ENCODE results near the gene DRAXIN.

The DRAXIN gene

DNA sequence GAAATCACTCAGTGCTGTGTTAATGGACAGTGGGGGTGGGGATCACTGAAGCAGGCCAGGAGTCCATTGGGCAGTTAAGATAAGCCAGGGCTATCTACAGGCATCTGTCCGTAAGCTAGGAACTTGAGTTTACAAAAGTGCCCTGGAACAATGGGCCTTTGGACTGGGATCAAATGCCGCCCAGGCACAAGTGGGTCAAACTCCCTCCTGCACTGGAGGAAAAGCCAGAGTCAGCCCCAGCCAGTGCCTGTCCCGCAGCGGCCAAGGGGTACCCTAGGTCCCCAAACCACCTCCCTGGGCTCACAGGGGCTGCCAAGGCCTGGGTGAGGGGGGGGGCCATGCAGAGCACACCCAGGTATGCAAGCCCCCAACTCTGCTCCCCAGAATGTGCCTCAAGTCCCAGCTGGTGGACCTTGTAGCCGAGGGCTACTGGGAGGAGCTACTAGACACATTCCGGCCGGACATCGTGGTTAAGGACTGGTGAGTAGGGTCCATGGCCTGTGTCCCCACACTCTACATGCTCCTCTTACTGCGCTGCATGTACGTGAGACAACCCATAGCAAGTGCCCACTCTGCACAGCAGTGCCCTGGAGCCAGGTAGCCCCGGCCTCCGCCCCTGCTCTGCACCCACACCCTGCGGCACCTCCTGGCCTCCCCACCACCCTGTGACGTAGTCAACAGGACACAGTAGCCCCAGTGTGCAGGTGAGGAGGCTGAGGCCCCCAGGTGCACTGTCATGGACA, 19.8 kb upstream of the DRAXIN start:
- Histone ChIP-seq H4K20me1 (ENCODE audit: insufficient read depth, low read length) (no peaks in the 10 kb centered on the region), H3K4me3 (ENCODE audit: low read depth, low read length, poor library complexity, severe bottlenecking) (no peak overlapping the region), H3K4me1 (ENCODE audit: insufficient read depth, low read length, severe bottlenecking) (no peaks in the 10 kb centered on the region), H3K9me2 (ENCODE audit: low read depth, low read length) (no peaks in the 10 kb centered on the region), H3K79me2 (ENCODE audit: insufficient read depth, low read length) (no peaks in the 10 kb centered on the region), H3K27ac (ENCODE audit: low read depth, low read length, poor library complexity, severe bottlenecking) (no peak overlapping the region), H3K9ac (ENCODE audit: low read length) (no peak overlapping the region), H3K4me2 (ENCODE audit: low read length) (no peak overlapping the region), H3K36me3 (ENCODE audit: insufficient read depth, low read length) (peaks cover 28% of the 10 kb centered on the region), H2AFZ (ENCODE audit: low read length) (no peak overlapping the region), H3K27me3 (ENCODE audit: insufficient read depth, low read length) (no peaks in the 10 kb centered on the region), H3F3A (ENCODE audit: insufficient read depth, low read length) (no peaks in the 10 kb centered on the region), H3K9me3 (ENCODE audit: low read length) (no peaks in the 10 kb centered on the region)
- TF ChIP-seq EZH2 (IDR thresholded peaks at IDR 0.05; ENCODE audit: borderline replicate concordance, low read length) (no peak), CTCF (IDR thresholded peaks at IDR 0.05; ENCODE audit: low read length) (no peak)

DNA sequence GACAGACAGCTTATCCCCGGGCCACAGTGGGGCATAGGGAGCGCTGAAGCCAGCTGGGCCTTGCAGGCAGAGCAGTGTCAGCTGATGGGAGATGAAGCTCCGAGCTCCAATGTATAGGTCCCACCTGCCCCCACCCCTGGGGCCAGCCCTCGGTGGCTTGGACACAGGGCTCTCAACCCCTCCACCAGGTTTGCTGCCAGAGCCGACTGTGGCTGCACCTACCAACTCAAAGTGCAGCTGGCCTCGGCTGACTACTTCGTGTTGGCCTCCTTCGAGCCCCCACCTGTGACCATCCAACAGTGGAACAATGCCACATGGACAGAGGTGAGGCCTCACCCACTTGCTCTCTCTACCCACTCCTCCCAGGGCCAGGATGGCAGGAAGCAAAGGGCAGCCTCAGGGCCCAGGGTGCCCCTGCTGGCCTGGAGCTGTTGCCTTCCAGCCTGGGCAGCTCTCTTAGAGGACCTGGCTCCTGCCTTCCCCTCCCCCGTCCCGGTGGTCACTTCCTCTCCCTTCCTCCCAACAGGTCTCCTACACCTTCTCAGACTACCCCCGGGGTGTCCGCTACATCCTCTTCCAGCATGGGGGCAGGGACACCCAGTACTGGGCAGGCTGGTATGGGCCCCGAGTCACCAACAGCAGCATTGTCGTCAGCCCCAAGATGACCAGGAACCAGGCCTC, 18.3 kb upstream of the DRAXIN start:
- no peak overlapping the region for H3K27ac ChIP-seq (ENCODE audit: low read depth, low read length, poor library complexity, severe bottlenecking)
- H3K4me1 ChIP-seq (ENCODE audit: insufficient read depth, low read length, severe bottlenecking): no peaks in the 10 kb centered on the region
- no peaks in the 10 kb centered on the region for H3K9me3 ChIP-seq (ENCODE audit: low read length)
- TF ChIP-seq CTCF (IDR thresholded peaks at IDR 0.05; ENCODE audit: low read length) (no peak), EZH2 (IDR thresholded peaks at IDR 0.05; ENCODE audit: borderline replicate concordance, low read length) (no peak)
- no peaks in the 10 kb centered on the region for H3F3A ChIP-seq (ENCODE audit: insufficient read depth, low read length)
- H4K20me1 ChIP-seq (ENCODE audit: insufficient read depth, low read length): no peaks in the 10 kb centered on the region
- peaks cover 28% of the 10 kb centered on the region for H3K36me3 ChIP-seq (ENCODE audit: insufficient read depth, low read length)
- no peak overlapping the region for H3K4me3 ChIP-seq (ENCODE audit: low read depth, low read length, poor library complexity, severe bottlenecking)
- no peak overlapping the region for H3K4me2 ChIP-seq (ENCODE audit: low read length)
- no peak overlapping the region for H2AFZ ChIP-seq (ENCODE audit: low read length)
- no peaks in the 10 kb centered on the region for H3K9me2 ChIP-seq (ENCODE audit: low read depth, low read length)
- no peaks in the 10 kb centered on the region for H3K27me3 ChIP-seq (ENCODE audit: insufficient read depth, low read length)
- no peaks in the 10 kb centered on the region for H3K79me2 ChIP-seq (ENCODE audit: insufficient read depth, low read length)
- no peak overlapping the region for H3K9ac ChIP-seq (ENCODE audit: low read length)

DNA sequence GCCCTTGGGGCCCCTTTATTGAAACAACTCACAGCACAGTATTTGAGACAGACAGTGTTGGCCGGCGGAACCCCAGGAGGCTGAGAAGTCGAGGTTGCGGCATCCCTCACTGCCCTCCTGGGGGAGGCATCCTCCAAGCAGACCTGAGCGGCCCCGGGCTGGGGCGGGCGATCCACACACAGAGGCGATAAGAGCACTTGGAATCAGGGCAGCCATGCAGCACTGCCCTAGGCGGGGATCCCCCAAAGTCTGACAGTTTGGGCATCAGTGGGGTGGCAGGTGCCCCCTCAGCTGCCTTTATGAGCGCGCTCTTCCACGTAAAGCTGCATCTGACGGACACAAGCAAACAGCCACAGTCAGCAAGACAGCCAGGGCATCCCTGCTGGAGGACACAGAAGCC, 17.0 kb upstream of the DRAXIN start:
- no peaks in the 10 kb centered on the region for H3K27me3 ChIP-seq (ENCODE audit: insufficient read depth, low read length)
- H3K9me2 ChIP-seq (ENCODE audit: low read depth, low read length): no peaks in the 10 kb centered on the region
- H3K9ac ChIP-seq (ENCODE audit: low read length): no peak overlapping the region
- H2AFZ ChIP-seq (ENCODE audit: low read length): no peak overlapping the region
- no peaks in the 10 kb centered on the region for H3K4me1 ChIP-seq (ENCODE audit: insufficient read depth, low read length, severe bottlenecking)
- H3K4me2 ChIP-seq (ENCODE audit: low read length): no peak overlapping the region
- no peaks in the 10 kb centered on the region for H3K9me3 ChIP-seq (ENCODE audit: low read length)
- no peaks in the 10 kb centered on the region for H3F3A ChIP-seq (ENCODE audit: insufficient read depth, low read length)
- no peak overlapping the region for H3K4me3 ChIP-seq (ENCODE audit: low read depth, low read length, poor library complexity, severe bottlenecking)
- no peak overlapping the region for H3K27ac ChIP-seq (ENCODE audit: low read depth, low read length, poor library complexity, severe bottlenecking)
- no peaks in the 10 kb centered on the region for H3K79me2 ChIP-seq (ENCODE audit: insufficient read depth, low read length)
- TF ChIP-seq EZH2 (IDR thresholded peaks at IDR 0.05; ENCODE audit: borderline replicate concordance, low read length): no peak
- no peak for TF ChIP-seq CTCF (IDR thresholded peaks at IDR 0.05; ENCODE audit: low read length)
- H4K20me1 ChIP-seq (ENCODE audit: insufficient read depth, low read length): no peaks in the 10 kb centered on the region
- H3K36me3 ChIP-seq (ENCODE audit: insufficient read depth, low read length): peaks cover 28% of the 10 kb centered on the region
